WTC11 (cell line): ENCODE data around the gene KANK4.

Experiments
- CREB1 ChIP-seq: sonication (generic); formaldehyde crosslinking; IDR thresholded peaks from 2 replicates; pipeline ENCODE4 v1.8.0; 2023; ENCODE audit warnings: mild to moderate bottlenecking, missing genetic modification reagents
- CTCF ChIP-seq: fragments of 200-600 bp; IDR thresholded peaks from 2 replicates; pipeline ENCODE4 v1.8.0; 2022; ENCODE audit warnings: antibody characterized with exemption
- ESRRA ChIP-seq: sonication (generic); formaldehyde crosslinking; IDR thresholded peaks from 2 replicates; pipeline ENCODE4 v1.8.1; 2022; ENCODE audit warnings: mild to moderate bottlenecking, missing genetic modification reagents, borderline replicate concordance
- NR1H2 ChIP-seq: sonication (generic); formaldehyde crosslinking; IDR thresholded peaks from 2 replicates; pipeline ENCODE4 v1.9.0; 2021; ENCODE audit warnings: mild to moderate bottlenecking, moderate library complexity, missing genetic modification reagents
- NR2C2 ChIP-seq: sonication (generic); formaldehyde crosslinking; IDR thresholded peaks from 2 replicates; pipeline ENCODE4 v1.8.0; 2022; ENCODE audit warnings: mild to moderate bottlenecking, missing genetic modification reagents
- PRDM15 ChIP-seq: sonication (generic); formaldehyde crosslinking; IDR thresholded peaks from 2 replicates; pipeline ENCODE4 v1.8.0; 2022; ENCODE audit warnings: missing genetic modification reagents
- PRRX2 ChIP-seq: fragments of 250-450 bp; sonication (Bioruptor Pico); IDR thresholded peaks from 2 replicates; pipeline ENCODE4 v1.8.0; 2021; ENCODE audit warnings: mild to moderate bottlenecking
- SP1 ChIP-seq: sonication (generic); formaldehyde crosslinking; conservative IDR thresholded peaks from 2 replicates; pipeline ENCODE4 v1.8.1; 2022; ENCODE audit warnings: missing genetic modification reagents
- TF ChIP-seq, protein P1 (sequence below): sonication (generic); formaldehyde crosslinking; IDR thresholded peaks from 2 replicates; pipeline ENCODE4 v1.8.0; 2022; ENCODE audit warnings: mild to moderate bottlenecking, missing genetic modification reagents
- TF ChIP-seq, protein P2 (sequence below): sonication (generic); formaldehyde crosslinking; IDR thresholded peaks from 2 replicates; pipeline ENCODE4 v1.8.0; 2022; ENCODE audit warnings: mild to moderate bottlenecking, missing genetic modification reagents

DNA sequence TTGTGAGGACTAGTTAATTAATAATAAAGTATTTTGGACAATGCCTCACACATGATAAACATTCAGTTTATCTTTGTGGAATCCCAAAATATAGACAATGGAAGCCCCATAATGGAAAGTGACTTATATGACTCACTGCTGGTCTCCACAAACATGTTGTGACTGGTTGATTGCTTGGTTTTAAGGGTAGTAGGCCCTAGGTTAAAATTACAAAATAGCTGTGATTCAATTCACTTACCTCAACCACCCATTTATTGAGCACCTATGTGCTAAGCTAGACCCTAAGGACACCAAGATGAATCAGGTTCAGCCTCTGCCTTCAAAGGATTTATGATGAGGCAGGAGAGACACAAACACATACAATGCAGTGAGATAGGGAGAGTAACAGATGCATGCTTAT, 42.4 kb downstream of the KANK4 start:
- no peak for TF ChIP-seq CTCF
- TF ChIP-seq NR2C2 (CRISPR knock-in tag) = no peak
- TF ChIP-seq CREB1 (CRISPR knock-in tag) = no peak
- TF ChIP-seq, protein P1, sequence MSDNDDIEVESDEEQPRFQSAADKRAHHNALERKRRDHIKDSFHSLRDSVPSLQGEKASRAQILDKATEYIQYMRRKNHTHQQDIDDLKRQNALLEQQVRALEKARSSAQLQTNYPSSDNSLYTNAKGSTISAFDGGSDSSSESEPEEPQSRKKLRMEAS (CRISPR knock-in tag) = no peak
- TF ChIP-seq NR1H2 (CRISPR knock-in tag) = no peak
- TF ChIP-seq, protein P2, sequence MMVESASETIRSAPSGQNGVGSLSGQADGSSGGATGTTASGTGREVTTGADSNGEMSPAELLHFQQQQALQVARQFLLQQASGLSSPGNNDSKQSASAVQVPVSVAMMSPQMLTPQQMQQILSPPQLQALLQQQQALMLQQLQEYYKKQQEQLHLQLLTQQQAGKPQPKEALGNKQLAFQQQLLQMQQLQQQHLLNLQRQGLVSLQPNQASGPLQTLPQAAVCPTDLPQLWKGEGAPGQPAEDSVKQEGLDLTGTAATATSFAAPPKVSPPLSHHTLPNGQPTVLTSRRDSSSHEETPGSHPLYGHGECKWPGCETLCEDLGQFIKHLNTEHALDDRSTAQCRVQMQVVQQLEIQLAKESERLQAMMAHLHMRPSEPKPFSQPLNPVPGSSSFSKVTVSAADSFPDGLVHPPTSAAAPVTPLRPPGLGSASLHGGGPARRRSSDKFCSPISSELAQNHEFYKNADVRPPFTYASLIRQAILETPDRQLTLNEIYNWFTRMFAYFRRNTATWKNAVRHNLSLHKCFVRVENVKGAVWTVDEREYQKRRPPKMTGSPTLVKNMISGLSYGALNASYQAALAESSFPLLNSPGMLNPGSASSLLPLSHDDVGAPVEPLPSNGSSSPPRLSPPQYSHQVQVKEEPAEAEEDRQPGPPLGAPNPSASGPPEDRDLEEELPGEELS = no peak
- no peak for TF ChIP-seq SP1
- TF ChIP-seq PRDM15 (CRISPR knock-in tag) = no peak
- TF ChIP-seq ESRRA (CRISPR knock-in tag) = no peak
- TF ChIP-seq PRRX2 (CRISPR knock-in tag) = no peak
